Eye (tissue), 1 donor: ENCODE measurements around the gene SCD5.
A peak's percentile ranks its signal among the peaks of the same experiment; 100 is the strongest.

Experiments used
- DNase-seq: peaks from one replicate; pipeline ENCODE4 v3.0.0-alpha.2; 2015

The SCD5 gene

GRCh38 chr4:82721819-82722423, 76.7 kb downstream of the SCD5 start:
- no peak for DNase-seq

- DNase-seq, result no peak
Observed at GRCh38 chr4:82718162-82718940, 80.2 kb downstream of the SCD5 start.

- no peak for DNase-seq
Observed at GRCh38 chr4:82715731-82716617, 82.6 kb downstream of the SCD5 start.

GRCh38 chr4:82713856-82714255, 84.7 kb downstream of the SCD5 start:
- no peak for DNase-seq

GRCh38 chr4:82712561-82712960, 86.0 kb downstream of the SCD5 start:
- DNase-seq, result no peak

GRCh38 chr4:82711158-82711785, 87.3 kb downstream of the SCD5 start:
- DNase-seq, result no peak

GRCh38 chr4:82710197-82710929, 88.2 kb downstream of the SCD5 start:
- peak; percentile 27 for DNase-seq

- no peak for DNase-seq
Observed at GRCh38 chr4:82708982-82709381, 89.6 kb downstream of the SCD5 start.

- DNase-seq, result no peak
Observed at GRCh38 chr4:82706349-82707000, 92.1 kb downstream of the SCD5 start.

GRCh38 chr4:82705928-82706300, 92.7 kb downstream of the SCD5 start:
- DNase-seq, result no peak

- no peak for DNase-seq
Observed at GRCh38 chr4:82705169-82705927, 93.2 kb downstream of the SCD5 start.

GRCh38 chr4:82704156-82704555, 94.4 kb downstream of the SCD5 start:
- DNase-seq, result no peak

GRCh38 chr4:82698412-82698811, 100.2 kb downstream of the SCD5 start:
- no peak for DNase-seq

- DNase-seq, result no peak
Observed at GRCh38 chr4:82697561-82697960, 101.0 kb downstream of the SCD5 start.

- DNase-seq, result no peak
Observed at GRCh38 chr4:82696117-82696860, 102.3 kb downstream of the SCD5 start.

GRCh38 chr4:82694892-82695291, 103.7 kb downstream of the SCD5 start:
- DNase-seq, result no peak

GRCh38 chr4:82694046-82694445, 104.5 kb downstream of the SCD5 start:
- no peak for DNase-seq

- no peak for DNase-seq
Observed at GRCh38 chr4:82692101-82692780, 106.4 kb downstream of the SCD5 start.

GRCh38 chr4:82691431-82691830, 107.2 kb downstream of the SCD5 start:
- no peak for DNase-seq
